GM23338 (cell line): ENCODE results near the gene UQCC2.

Experiments
- CREB1 ChIP-seq: fragments of 250-450 bp; sonication (Bioruptor Pico); IDR thresholded peaks from 2 replicates; pipeline ENCODE4 v1.5.0; 2020; ENCODE audit warnings: low read depth, mild to moderate bottlenecking, moderate library complexity
- EZH2 ChIP-seq: fragments of 200-600 bp; sonication (generic); IDR thresholded peaks from one replicate; pipeline ENCODE4 v1.8.0; 2017; ENCODE audit warnings: antibody characterized with exemption, mild to moderate bottlenecking, low read depth; ENCODE audit not compliant: unreplicated experiment
- EZH2phosphoT487 ChIP-seq: fragments of 200-600 bp; sonication (generic); IDR thresholded peaks from one replicate; pipeline ENCODE4 v1.8.1; 2018; ENCODE audit warnings: antibody characterized with exemption; ENCODE audit not compliant: unreplicated experiment
- JUNB ChIP-seq: IDR thresholded peaks from one replicate; pipeline ENCODE4 v1.6.1; 2016; ENCODE audit warnings: antibody characterized with exemption; ENCODE audit not compliant: unreplicated experiment
- NANOG ChIP-seq: IDR thresholded peaks from 2 replicates; pipeline ENCODE4 v1.6.1; 2016; ENCODE audit warnings: antibody characterized with exemption, borderline replicate concordance
- POLR2AphosphoS5 ChIP-seq: IDR thresholded peaks from 2 replicates; pipeline ENCODE4 v1.6.1; 2016; ENCODE audit warnings: antibody characterized with exemption, low read depth
- TF ChIP-seq, protein P1 (sequence below), 2 experiments: fragments of 200-600 bp in 1 of 2; sonication (generic) in 1 of 2; conservative IDR thresholded peaks; 2 replicates each; pipeline versions ENCODE4 v1.5.1 to v1.6.1; 2016 to 2017; ENCODE audit warnings: antibody characterized with exemption in 2 of 2, low read depth in 2 of 2, mild to moderate bottlenecking in 2 of 2, moderate library complexity in 1 of 2
- TF ChIP-seq, protein P2 (sequence below): IDR thresholded peaks from one replicate; pipeline ENCODE4 v1.6.1; 2018; ENCODE audit warnings: antibody characterized with exemption; ENCODE audit not compliant: unreplicated experiment
- TF ChIP-seq, protein P3 (sequence below): fragments of 250-450 bp; sonication (Bioruptor Pico); IDR thresholded peaks from 2 replicates; pipeline ENCODE4 v1.5.0; 2020; ENCODE audit warnings: mild to moderate bottlenecking, moderate library complexity
- TF ChIP-seq, protein P4 (sequence below): IDR thresholded peaks from 2 replicates; pipeline ENCODE4 v1.6.1; 2016; ENCODE audit warnings: antibody characterized with exemption

DNA sequence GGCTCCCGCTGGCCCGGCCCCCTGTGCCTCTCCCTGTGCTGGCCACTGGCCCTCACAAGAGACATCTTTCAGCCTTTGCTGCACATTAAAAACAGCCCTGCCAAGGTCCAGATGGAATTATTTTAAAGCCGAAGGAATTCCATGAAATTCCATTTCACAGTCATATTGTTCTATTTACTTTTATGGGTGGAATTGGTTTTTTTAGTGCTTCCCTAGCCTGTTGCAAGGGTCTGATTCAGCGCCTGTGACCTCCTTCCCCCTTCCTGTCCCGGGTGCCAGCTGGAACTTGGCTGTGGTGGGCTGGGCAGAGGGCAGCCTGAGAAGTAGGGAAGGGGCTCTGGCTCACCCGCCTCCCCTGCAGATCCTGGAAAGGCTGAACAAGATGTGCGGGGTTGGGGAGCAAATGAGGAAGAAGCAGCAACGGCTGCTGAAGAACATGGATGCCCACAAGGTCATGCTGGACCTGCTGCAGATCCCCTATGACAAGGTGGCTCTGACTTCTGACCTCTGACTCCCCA is 34.3 kb downstream of the UQCC2 start:
- TF ChIP-seq, protein P1, sequence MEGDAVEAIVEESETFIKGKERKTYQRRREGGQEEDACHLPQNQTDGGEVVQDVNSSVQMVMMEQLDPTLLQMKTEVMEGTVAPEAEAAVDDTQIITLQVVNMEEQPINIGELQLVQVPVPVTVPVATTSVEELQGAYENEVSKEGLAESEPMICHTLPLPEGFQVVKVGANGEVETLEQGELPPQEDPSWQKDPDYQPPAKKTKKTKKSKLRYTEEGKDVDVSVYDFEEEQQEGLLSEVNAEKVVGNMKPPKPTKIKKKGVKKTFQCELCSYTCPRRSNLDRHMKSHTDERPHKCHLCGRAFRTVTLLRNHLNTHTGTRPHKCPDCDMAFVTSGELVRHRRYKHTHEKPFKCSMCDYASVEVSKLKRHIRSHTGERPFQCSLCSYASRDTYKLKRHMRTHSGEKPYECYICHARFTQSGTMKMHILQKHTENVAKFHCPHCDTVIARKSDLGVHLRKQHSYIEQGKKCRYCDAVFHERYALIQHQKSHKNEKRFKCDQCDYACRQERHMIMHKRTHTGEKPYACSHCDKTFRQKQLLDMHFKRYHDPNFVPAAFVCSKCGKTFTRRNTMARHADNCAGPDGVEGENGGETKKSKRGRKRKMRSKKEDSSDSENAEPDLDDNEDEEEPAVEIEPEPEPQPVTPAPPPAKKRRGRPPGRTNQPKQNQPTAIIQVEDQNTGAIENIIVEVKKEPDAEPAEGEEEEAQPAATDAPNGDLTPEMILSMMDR (conservative IDR thresholded peaks at IDR 0.05; ENCODE audit: low read depth in 2 of 2) = no peak
- TF ChIP-seq POLR2AphosphoS5 (no peak), EZH2 (no peak), JUNB (no peak), CREB1 (CRISPR knock-in tag) (no peak), NANOG (no peak), EZH2phosphoT487 (no peak)
- TF ChIP-seq, protein P2, sequence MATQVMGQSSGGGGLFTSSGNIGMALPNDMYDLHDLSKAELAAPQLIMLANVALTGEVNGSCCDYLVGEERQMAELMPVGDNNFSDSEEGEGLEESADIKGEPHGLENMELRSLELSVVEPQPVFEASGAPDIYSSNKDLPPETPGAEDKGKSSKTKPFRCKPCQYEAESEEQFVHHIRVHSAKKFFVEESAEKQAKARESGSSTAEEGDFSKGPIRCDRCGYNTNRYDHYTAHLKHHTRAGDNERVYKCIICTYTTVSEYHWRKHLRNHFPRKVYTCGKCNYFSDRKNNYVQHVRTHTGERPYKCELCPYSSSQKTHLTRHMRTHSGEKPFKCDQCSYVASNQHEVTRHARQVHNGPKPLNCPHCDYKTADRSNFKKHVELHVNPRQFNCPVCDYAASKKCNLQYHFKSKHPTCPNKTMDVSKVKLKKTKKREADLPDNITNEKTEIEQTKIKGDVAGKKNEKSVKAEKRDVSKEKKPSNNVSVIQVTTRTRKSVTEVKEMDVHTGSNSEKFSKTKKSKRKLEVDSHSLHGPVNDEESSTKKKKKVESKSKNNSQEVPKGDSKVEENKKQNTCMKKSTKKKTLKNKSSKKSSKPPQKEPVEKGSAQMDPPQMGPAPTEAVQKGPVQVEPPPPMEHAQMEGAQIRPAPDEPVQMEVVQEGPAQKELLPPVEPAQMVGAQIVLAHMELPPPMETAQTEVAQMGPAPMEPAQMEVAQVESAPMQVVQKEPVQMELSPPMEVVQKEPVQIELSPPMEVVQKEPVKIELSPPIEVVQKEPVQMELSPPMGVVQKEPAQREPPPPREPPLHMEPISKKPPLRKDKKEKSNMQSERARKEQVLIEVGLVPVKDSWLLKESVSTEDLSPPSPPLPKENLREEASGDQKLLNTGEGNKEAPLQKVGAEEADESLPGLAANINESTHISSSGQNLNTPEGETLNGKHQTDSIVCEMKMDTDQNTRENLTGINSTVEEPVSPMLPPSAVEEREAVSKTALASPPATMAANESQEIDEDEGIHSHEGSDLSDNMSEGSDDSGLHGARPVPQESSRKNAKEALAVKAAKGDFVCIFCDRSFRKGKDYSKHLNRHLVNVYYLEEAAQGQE = no peak
- TF ChIP-seq, protein P3, sequence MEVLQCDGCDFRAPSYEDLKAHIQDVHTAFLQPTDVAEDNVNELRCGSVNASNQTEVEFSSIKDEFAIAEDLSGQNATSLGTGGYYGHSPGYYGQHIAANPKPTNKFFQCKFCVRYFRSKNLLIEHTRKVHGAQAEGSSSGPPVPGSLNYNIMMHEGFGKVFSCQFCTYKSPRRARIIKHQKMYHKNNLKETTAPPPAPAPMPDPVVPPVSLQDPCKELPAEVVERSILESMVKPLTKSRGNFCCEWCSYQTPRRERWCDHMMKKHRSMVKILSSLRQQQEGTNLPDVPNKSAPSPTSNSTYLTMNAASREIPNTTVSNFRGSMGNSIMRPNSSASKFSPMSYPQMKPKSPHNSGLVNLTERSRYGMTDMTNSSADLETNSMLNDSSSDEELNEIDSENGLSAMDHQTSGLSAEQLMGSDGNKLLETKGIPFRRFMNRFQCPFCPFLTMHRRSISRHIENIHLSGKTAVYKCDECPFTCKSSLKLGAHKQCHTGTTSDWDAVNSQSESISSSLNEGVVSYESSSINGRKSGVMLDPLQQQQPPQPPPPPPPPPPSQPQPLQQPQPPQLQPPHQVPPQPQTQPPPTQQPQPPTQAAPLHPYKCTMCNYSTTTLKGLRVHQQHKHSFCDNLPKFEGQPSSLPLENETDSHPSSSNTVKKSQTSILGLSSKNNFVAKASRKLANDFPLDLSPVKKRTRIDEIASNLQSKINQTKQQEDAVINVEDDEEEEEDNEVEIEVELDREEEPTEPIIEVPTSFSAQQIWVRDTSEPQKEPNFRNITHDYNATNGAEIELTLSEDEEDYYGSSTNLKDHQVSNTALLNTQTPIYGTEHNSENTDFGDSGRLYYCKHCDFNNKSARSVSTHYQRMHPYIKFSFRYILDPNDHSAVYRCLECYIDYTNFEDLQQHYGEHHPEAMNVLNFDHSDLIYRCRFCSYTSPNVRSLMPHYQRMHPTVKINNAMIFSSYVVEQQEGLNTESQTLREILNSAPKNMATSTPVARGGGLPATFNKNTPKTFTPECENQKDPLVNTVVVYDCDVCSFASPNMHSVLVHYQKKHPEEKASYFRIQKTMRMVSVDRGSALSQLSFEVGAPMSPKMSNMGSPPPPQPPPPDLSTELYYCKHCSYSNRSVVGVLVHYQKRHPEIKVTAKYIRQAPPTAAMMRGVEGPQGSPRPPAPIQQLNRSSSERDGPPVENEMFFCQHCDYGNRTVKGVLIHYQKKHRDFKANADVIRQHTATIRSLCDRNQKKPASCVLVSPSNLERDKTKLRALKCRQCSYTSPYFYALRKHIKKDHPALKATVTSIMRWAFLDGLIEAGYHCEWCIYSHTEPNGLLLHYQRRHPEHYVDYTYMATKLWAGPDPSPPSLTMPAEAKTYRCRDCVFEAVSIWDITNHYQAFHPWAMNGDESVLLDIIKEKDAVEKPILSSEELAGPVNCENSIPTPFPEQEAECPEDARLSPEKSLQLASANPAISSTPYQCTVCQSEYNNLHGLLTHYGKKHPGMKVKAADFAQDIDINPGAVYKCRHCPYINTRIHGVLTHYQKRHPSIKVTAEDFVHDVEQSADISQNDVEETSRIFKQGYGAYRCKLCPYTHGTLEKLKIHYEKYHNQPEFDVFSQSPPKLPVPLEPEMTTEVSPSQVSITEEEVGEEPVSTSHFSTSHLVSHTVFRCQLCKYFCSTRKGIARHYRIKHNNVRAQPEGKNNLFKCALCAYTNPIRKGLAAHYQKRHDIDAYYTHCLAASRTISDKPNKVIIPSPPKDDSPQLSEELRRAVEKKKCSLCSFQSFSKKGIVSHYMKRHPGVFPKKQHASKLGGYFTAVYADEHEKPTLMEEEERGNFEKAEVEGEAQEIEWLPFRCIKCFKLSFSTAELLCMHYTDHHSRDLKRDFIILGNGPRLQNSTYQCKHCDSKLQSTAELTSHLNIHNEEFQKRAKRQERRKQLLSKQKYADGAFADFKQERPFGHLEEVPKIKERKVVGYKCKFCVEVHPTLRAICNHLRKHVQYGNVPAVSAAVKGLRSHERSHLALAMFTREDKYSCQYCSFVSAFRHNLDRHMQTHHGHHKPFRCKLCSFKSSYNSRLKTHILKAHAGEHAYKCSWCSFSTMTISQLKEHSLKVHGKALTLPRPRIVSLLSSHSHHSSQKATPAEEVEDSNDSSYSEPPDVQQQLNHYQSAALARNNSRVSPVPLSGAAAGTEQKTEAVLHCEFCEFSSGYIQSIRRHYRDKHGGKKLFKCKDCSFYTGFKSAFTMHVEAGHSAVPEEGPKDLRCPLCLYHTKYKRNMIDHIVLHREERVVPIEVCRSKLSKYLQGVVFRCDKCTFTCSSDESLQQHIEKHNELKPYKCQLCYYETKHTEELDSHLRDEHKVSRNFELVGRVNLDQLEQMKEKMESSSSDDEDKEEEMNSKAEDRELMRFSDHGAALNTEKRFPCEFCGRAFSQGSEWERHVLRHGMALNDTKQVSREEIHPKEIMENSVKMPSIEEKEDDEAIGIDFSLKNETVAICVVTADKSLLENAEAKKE (CRISPR knock-in tag) = no peak
- TF ChIP-seq, protein P4, sequence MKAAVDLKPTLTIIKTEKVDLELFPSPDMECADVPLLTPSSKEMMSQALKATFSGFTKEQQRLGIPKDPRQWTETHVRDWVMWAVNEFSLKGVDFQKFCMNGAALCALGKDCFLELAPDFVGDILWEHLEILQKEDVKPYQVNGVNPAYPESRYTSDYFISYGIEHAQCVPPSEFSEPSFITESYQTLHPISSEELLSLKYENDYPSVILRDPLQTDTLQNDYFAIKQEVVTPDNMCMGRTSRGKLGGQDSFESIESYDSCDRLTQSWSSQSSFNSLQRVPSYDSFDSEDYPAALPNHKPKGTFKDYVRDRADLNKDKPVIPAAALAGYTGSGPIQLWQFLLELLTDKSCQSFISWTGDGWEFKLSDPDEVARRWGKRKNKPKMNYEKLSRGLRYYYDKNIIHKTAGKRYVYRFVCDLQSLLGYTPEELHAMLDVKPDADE = no peak
